Gastroesophageal sphincter (tissue), 3 donors: ENCODE results near the gene ZNF841.

ENCODE experiments used
- POLR2A ChIP-seq, 2 donors: fragments of 450-650 bp; IDR thresholded peaks; one replicate each; pipeline ENCODE4 v1.6.1; 2017; ENCODE audit warnings: antibody characterized with exemption in 2 of 2, mild to moderate bottlenecking in 2 of 2, moderate library complexity in 1 of 2
- TF ChIP-seq, protein P1 (sequence below), 4 experiments: fragments of 200-600 bp in 2 of 4; fragments of 450-650 bp in 2 of 4; sonication (generic) in 1 of 4; IDR thresholded peaks; one replicate each; pipeline ENCODE4 v1.5.1; 2017 to 2019; ENCODE audit warnings: antibody characterized with exemption in 4 of 4, mild to moderate bottlenecking in 2 of 4, moderate library complexity in 2 of 4

DNA sequence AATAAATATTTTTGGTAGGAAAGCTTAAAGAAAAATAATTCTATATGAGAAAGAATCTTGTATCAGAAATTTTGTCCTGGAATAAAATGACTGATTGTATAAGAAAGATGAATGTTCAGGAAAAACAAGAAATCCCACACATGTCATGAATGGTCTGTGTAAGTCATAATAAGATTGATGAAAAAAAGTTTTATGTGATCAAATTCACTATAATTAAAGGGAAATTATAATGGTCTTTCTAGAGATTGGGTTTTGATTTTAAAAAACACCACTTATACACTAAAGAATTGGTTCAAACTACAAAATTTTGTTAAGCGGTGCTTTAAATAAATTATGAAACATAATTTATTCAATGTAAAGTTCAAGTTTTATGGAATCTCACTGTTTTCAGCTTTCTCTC, 7.2 kb upstream of the ZNF841 start:
- TF ChIP-seq, protein P1, sequence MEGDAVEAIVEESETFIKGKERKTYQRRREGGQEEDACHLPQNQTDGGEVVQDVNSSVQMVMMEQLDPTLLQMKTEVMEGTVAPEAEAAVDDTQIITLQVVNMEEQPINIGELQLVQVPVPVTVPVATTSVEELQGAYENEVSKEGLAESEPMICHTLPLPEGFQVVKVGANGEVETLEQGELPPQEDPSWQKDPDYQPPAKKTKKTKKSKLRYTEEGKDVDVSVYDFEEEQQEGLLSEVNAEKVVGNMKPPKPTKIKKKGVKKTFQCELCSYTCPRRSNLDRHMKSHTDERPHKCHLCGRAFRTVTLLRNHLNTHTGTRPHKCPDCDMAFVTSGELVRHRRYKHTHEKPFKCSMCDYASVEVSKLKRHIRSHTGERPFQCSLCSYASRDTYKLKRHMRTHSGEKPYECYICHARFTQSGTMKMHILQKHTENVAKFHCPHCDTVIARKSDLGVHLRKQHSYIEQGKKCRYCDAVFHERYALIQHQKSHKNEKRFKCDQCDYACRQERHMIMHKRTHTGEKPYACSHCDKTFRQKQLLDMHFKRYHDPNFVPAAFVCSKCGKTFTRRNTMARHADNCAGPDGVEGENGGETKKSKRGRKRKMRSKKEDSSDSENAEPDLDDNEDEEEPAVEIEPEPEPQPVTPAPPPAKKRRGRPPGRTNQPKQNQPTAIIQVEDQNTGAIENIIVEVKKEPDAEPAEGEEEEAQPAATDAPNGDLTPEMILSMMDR (IDR thresholded peaks at IDR 0.05): no peak
- no peak for TF ChIP-seq POLR2A (IDR thresholded peaks at IDR 0.05)
